IPS-11a (cell line): ENCODE data around the gene SPDYE4.

Experiments used
- H3K4me3 ChIP-seq: one replicate; pipeline ENCODE4 v1.5.1; 2013; ENCODE audit warnings: low read depth, low read length, control low read depth

The SPDYE4 gene

DNA sequence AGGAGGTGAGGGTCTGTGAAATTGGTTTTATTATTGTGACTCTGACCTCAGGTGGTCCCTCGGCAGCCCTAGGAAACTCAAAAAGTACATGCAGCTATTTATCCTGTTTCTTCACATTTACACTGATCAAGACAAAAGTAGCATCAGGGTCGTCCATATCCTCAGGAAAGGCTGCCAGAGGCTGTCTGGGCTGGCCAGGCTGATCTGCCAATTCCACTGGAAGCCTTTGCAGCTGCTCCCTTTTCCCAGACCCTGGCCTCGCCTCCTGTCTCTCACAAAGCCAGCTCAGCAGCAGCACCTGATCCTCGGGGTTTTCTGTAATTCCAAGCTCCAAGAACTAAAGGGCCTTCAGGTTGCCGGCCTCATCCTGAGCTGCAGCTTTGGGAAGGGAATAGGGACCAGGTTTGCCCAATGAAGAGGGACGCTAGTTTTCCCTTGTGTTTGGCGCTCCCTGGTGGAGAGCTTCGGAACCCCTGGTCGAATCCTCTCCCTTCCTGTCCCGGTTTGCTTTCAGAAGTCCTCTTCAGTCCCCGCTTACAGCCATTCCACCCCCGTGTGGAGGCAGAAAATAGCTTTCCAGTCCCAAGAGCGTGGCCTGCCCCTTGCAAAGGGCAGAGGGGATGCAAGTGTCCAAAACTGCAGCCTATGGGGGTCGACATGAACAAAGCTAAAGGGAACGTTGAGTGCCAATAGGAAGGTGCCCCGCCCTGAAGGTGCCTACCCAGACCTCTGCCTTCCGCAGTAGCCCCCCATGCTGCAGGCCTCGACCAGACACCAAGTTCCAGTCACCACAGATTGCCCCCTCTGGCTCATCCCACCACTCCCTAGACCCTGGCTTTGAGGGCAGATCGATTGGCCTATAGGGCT, 27.4 kb upstream of the SPDYE4 start:
- H3K4me3 ChIP-seq = no peak overlapping the region

DNA sequence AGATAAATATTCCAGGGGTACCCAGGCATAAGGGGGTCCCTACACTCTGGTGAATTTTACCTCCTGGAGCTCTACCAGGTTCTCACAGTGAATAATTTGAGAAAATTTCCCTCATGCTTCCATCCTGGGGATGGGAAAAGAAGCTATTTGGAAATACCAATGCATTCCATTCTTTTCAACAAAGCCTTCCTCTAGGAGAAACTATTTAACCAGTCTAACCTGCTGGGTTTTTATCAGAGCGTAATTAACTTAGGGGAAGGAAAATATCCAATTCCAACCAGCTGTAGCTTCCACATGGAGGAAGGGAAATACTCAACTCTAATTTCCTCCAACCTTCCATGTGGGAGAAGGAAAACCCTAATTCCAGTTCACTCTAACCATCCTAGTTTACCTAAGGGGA, 23.8 kb upstream of the SPDYE4 start:
- no peak overlapping the region for H3K4me3 ChIP-seq

DNA sequence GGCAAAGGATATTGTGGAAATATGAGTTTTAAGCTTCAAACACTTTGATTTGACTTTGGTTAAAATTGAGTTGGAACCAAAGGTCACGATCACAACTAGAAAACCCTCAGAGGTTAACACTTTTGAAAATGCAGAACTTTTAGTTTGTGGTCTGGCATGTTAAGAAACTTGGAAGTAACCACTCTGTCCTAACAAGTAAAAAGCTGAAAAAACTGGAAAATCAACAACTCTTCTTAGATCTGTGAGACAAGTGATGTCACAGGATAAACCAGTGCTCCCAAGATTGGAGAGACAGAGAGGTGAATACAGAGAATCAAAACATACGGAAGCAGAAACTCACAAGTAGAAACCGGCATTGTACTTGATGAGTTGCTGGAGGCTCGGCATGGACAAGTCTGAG, 23.4 kb upstream of the SPDYE4 start:
- no peak overlapping the region for H3K4me3 ChIP-seq

DNA sequence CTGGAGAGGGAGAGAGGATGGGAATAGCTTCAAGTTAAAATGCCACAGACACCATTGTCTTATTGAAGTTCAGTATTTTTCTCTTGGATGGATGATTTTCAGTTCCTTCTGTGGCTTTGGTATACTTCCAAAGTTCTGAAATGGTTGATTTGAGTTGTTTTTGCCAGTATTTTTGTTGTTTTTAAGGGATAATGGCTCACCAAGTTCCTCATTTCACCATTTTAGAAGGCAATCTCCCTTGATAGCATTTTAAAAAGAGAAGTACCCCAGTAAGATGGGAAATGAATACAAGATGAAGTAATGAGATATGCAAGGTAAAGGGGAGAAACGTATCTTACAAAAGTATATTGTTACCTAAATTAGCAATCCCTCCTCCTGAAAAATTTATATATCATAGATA, 18.5 kb upstream of the SPDYE4 start:
- no peak overlapping the region for H3K4me3 ChIP-seq

DNA sequence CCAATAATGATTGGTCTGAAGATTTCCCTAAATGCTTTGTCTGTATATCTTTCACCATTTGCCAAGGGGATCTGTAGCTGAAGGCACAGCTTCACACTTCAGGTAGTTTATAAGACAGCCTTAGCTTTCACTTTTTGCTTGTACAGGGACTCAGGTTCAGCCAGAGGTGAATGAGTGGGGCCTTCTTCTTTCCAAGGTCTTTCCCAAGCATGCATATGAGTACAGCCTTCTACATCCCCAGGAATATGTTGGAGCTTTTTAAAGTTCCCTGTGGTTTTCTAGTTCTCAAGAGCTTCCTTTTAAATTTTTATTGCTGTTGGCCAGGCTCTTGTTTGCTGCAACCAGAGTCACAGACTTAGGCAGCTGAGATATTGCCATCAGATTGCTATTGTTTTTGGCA, 17.9 kb upstream of the SPDYE4 start:
- H3K4me3 ChIP-seq = no peak overlapping the region

DNA sequence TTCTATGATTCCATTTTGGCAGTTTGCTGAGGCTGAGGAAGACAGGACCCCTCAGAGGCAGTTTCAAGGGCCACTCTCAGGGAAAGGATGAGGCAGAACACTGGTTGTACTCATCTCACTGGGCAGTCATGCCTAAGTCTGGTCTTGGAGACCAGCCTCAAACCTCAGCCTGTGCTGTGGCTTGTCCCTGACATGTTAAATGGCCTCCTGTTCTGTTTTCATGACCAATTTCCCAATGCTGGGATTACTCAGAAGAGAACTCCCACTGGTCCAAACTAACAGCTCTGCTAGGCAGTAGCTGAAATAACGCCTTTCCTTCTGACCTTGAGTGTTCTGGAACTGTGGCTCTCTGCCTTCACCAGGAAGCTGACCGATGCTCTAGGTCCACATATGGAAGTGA, 8.4 kb upstream of the SPDYE4 start:
- no peak overlapping the region for H3K4me3 ChIP-seq

DNA sequence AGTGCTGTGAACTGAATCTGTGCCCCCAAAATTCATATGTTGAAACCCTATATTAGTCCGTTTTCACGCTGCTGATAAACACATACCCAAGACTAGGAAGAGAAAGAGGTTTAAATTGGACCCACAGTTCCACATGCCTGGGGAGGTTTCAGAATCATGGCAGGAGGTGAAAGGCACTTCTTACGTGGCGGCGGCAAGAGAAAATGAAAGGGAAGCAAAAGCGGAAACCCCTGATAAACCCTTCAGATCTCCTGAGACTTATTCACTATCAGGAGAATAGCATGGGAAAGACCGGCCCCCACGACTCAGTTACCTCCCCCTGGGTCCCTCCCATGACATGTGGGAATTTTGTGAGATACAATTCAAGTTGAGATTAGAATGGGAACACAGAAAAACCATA, 3.7 kb upstream of the SPDYE4 start:
- no peak overlapping the region for H3K4me3 ChIP-seq

DNA sequence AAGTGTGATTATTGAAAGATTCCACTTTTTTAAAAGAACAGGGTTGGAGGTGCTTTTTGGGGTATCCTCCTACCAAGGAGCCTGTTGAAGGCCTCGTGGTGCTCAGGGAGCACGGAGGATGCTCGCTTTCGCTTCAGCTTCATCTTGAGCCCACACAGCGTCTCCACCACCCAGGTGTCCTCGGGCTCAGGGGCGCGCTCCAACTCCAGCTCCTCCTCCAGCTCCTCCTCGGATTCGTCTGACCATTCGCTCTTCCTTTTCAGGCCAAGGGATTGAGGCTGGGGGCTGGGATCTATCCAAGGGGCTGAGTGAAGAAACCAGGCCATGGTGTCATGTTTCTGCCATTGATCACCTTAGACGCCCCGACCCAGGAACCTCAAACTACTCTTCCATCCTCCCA, 1.2 kb downstream of the SPDYE4 start:
- no peak overlapping the region for H3K4me3 ChIP-seq

DNA sequence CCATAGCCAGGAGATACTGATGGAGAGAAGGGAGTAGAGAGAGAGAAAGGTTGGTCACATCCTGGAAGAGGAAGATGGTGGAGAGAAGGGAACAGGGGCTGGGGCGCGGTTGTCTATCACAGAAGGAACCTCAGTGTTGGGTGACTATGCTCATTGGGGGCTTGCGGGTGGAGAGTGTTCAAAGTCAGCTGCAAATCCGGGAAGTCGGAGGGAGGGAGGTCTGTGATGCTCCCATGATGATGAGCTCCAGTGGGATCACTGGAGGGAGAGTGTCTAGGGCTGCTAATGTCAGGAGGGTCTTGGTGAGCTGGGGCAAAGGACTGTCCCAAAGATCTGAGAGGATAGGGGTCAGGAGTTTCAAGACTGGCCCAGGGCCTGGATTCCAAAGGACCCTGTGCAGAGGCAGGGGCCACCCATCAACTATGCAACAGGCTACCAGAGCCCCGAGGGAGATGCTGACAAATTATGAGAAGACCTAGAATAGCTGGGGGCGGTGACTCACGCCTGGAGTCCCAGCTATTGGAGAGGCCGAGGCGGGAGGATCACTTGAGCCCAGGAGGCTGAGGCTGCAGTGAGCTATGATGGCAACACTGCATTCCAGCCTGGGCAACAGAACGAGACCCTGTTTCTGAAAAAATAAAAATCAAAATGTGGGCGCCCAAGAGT, 2.6 kb downstream of the SPDYE4 start:
- H3K4me3 ChIP-seq = no peak overlapping the region

DNA sequence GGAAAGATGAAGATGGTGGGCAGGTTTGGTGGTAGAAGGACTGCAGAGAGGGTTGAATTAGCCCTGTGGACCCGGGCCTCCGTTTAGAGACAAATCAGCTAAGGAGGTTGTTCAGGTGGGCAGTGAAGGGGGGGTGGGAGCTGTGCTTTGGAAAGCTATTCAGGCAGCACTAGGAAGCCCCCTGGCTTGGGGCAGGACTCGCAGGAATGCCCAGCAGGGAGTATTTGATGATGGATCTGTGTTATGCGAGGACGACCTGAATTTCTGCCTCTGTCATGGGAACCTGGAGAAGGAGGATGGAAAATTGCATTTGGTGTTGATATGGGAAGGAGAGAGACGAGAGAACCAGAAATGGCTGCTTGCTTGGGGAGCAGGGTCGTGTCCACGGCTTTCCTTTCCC, 3.5 kb downstream of the SPDYE4 start:
- H3K4me3 ChIP-seq = no peak overlapping the region

DNA sequence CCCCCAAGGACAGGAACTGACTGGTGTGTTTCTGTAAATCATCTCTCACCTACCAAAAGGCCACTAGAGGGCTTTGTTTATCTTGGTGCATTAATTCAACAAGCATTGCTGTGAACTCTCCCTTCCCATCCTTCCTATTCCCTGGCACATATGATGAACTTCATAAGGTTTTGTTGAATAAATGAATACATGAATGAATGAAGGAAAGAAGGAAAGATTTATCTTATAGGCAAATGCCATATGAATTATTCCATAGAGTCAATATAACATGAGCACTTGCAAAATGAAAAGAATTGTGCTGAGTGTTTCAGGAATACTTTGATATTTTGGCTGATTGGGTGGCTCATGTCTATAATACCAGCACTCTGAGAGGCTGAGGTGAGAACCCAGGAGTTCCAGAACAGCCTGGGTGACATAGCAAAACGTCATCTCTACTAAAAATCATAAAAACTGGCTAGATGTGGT, 4.3 kb downstream of the SPDYE4 start:
- no peak overlapping the region for H3K4me3 ChIP-seq

DNA sequence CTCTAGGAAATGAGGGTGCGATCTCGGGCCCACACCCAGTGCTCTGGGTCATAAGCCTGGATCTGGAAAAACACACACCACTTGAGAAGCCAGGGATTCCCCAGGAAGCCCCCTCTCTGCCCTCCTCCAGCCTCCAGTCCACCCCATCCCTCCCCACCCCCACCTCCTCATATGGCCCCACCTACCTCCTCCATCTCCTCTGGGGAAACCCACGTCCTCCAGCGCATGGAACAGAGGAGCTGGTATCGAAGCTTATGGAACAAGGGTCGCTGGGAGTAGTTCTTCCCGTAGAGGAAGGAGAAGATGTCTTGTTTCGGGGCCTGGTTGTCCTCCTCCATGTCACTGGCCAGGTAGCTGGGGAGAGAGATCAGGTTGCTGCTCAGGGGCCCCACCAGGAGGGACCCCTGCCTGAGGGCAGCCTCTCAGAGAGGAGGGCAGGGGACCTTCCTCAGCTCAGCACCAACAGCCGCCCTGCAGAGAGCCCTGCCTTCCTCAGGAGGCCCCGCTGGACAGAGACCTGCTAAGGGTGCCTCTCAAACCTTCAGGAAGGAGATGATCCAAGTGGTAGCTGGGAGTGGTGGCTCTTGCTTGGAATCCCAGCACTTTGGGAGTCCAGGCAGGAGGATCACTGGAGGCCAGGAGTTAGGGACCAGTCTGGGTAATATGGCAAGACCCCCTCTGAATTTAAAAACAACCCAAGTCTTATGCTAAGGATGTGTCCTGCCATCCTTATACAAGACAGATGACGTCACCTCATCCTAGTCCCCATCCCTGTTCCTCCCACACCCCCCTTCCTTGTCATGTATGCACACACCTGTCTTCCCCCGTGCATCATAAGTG, 5.0 kb downstream of the SPDYE4 start:
- no peak overlapping the region for H3K4me3 ChIP-seq

DNA sequence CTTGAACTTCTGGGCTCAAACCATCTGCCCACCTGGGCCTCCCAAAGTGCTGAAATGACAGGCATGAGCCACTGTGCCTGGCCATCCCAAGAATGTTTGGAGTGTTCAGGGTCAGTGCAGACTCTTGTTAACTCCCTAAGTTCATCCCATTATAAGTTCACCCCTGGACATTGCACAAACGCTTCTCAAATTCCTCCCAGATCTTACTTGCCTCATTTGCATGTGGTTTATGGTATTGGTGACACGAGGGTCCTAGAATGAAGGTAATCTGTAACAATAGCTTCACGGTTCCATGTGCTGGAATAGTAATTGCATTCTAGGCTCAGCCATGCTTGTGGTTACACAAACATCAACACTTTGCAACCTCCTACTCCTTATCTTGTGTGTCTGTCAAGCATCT, 8.7 kb downstream of the SPDYE4 start:
- no peak overlapping the region for H3K4me3 ChIP-seq

DNA sequence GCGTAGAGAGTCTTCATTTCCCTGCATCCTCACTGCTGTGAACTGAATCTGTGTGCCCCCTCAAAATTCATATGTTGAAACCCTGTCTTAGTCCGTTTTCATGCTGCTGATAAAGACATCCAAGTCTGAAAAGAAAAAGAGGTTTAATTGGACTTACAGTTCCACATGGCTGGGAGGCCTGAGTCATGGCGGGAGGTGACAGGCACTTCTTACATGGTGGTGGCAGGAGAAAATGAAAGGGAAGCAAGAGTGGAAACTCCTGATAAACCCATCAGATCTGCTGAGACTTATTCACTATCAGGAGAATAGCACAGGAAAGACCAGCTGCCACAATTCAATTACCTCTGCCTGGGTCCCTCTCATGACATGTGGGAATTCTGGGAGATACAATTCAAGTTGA, 10.6 kb downstream of the SPDYE4 start:
- no peak overlapping the region for H3K4me3 ChIP-seq

DNA sequence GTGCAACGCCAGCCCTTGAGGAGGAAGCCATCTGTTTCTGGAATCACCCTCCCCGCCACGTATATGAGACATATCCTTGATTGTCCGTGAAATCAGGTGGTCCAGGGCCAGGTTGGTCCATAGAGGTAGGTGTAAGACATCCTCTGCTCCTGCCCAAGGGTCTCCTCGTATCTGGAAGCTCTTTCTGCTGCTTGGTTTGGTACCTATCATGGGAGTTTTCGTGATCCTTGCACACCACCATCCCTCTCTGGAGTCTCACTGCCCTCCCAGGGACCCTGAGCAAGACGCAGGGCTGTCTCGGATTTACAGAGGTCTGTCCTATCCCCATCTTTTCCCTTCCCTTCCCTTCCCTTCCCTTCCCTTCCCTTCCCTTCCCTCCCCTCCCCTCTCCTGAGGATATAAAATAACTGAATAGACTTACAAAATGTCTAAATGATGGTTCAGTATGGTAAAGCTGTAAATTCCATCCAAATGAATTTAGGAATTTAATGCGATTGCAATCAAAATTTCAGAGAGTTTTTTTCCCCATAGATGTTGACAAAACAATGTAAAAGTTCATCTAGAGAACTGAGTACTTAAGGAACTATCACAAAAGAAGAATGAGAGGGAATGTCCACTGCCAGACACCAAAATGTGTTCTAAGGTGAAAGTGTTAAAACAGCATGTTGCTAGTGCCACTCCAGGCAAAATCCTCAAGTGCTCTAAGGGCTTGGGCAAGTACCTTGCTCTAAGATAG, 11.7 kb downstream of the SPDYE4 start:
- H3K4me3 ChIP-seq = peak overlapping the region; percentile 60

DNA sequence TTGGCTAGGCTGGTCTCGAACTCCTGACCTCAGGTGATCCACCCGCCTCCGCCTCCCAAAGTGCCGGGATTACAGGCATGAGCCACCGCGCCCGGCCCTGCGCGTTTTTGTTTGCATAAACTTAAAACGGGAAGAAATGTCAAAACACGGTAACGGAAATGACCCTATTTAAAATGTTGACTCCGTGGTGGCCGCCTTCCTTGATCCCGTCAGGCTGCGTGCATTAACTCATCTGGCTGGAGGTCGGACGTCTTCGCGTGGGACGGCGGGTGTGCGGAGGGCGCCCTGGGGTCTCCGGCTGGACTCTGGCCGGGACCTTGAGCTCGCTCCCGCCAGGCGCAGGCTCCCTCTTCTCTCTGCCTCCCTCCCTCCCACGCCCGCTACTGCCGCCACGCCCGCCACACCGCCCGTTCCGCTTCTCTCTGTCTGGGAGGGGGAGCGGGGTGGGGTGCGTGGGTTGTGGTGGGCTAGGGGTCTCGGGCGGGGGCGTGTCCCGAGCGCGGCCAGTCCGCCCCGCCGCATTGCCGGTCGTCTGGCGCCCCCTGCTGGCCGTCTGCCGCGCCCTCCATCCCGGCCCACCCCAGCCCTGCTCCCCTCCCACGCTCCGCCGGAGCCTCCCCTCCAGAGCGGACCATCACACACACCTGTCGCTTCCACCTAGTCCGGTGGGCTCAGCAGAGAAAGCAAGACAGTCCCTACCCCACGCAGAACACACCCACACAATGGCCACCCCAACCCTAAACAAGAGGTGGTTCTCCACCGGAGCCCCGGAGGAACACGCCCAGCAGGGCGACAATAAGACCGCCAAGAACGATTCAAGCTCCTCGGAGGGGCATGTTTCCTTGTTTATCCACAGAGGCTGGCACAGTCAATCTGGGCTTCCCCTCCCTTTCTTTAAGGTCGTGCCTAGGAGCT, 12.5 kb downstream of the SPDYE4 start:
- peak overlapping the region; percentile 60 for H3K4me3 ChIP-seq

DNA sequence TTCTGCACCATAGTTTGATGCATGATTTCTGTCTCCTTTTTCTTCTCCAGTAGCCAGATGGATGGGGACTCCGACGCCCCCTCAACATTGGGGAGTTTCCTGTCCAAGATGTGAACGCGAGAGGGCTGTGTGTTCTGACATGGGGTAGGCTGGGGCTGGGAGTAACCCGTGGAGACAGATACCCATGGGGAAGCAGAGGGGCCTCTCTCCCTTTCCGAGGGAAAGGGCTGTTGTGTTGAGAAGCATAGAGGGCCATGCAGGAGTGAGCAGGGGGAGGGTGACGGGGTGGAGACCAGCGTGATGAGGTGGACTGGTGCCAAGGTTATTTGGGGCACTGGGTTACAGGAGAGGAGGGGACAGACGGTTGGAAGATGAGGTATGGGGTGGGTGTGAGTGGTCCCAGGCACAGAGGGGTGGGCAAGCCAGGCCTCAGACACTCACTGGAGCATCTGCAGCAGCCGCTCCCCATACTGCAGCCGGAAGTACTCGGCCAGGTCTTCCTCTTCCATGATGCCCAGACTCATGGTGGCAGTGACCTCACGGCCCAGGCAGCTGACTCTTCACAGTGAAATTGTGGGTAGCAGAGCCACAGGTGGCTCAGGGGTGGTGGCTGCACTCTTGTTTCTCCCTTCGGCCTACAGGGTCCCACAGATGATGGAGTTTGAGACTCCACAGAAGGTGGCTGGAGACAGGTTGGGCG, 14.1 kb downstream of the SPDYE4 start:
- H3K4me3 ChIP-seq = no peak overlapping the region

DNA sequence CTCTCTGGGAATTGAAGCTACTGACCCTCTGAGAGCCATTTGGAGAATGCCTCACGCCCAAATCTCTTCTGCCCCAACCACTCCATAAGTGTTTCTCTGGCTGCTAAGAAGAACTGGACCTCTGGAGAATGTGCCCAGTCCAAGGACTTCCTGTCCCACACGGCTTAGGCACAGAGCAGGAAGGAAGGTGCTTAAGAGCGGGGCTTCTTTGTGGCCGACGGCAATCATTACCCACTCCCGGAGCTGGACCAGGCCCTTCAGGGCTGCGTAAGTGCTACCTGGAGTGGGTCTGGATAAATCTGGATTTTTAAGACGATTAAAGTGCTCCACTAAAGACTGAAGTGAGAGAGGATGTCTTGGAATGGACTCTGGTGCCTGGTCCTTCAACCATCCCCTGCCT, 15.5 kb downstream of the SPDYE4 start:
- H3K4me3 ChIP-seq = no peak overlapping the region

DNA sequence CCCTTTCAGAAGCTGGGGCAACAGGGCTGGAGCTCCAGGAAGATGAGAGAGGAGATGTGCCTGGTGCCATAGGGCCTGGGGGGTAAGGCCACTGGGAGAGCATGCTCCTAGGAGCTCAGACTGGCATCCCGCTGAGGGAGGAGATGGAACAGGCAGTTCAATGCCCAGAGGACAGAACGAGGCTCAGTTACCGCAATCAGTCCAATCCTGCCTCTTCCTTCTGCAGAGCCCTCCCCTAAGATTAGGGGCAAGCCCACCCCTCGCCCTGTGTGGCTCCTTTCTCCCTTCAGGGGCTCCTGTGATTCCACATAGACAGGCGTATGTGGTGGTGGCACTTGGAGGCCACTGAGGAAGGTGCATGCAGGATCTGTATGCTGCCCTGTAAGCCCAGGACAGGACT, 16.1 kb downstream of the SPDYE4 start:
- H3K4me3 ChIP-seq = no peak overlapping the region
